Measurements from ENCODE around the gene ARHGAP24. TPM values are rescaled to one million over a fixed set of nuclear protein-coding genes. Genes with fewer than 3 reads are reported as not detected.

ARHGAP24 gene
- total RNA-seq, 1 donor from 2014 or later, result 9.9 TPM

GRCh38 chr4:85681921-85682320 is 207.0 kb downstream of the ARHGAP24 start:
- H3K4me3 ChIP-seq (ENCODE audit: low read depth, low read length), result no peak overlapping the region
- no peak for DNase-seq (ENCODE audit: low read depth)
- TF ChIP-seq CTCF (conservative IDR thresholded peaks at IDR 0.05; ENCODE audit: low read depth, low read length), result no peak

- no peak for DNase-seq (ENCODE audit: low read depth)
- no peak overlapping the region for H3K4me3 ChIP-seq (ENCODE audit: low read depth, low read length)
- TF ChIP-seq CTCF (conservative IDR thresholded peaks at IDR 0.05; ENCODE audit: low read depth, low read length), result no peak
Observed at GRCh38 chr4:85682391-85682790, 207.4 kb downstream of the ARHGAP24 start.

- TF ChIP-seq CTCF (conservative IDR thresholded peaks at IDR 0.05; ENCODE audit: low read depth, low read length), result no peak
- DNase-seq (ENCODE audit: low read depth), result no peak
Observed at GRCh38 chr4:85684676-85685075, 209.7 kb downstream of the ARHGAP24 start.

GRCh38 chr4:85686398-85686797 is 211.4 kb downstream of the ARHGAP24 start:
- no peak for DNase-seq (ENCODE audit: low read depth)
- H3K4me3 ChIP-seq (ENCODE audit: low read depth, low read length), result no peak overlapping the region
- TF ChIP-seq CTCF (conservative IDR thresholded peaks at IDR 0.05; ENCODE audit: low read depth, low read length), result no peak

More at GRCh38 chr4:85684676-85685075, 209.7 kb downstream of the ARHGAP24 start:
- no peak overlapping the region for H3K4me3 ChIP-seq (ENCODE audit: low read depth, low read length)

- TF ChIP-seq CTCF (conservative IDR thresholded peaks at IDR 0.05; ENCODE audit: low read depth, low read length), result no peak
- H3K4me3 ChIP-seq (ENCODE audit: low read depth, low read length), result no peak overlapping the region
- no peak for DNase-seq (ENCODE audit: low read depth)
Observed at GRCh38 chr4:85688055-85688740, 213.2 kb downstream of the ARHGAP24 start.

GRCh38 chr4:85696661-85697060 is 221.7 kb downstream of the ARHGAP24 start:
- H3K4me3 ChIP-seq (ENCODE audit: low read depth, low read length), result no peak overlapping the region
- no peak for TF ChIP-seq CTCF (conservative IDR thresholded peaks at IDR 0.05; ENCODE audit: low read depth, low read length)
- DNase-seq (ENCODE audit: low read depth), result no peak

- DNase-seq (ENCODE audit: low read depth), result no peak
- no peak for TF ChIP-seq CTCF (conservative IDR thresholded peaks at IDR 0.05; ENCODE audit: low read depth, low read length)
- H3K4me3 ChIP-seq (ENCODE audit: low read depth, low read length), result no peak overlapping the region
Observed at GRCh38 chr4:85697854-85698253, 222.9 kb downstream of the ARHGAP24 start.

Data from epithelial cell of proximal tubule (primary cell).